Peyer's patch (tissue), 4 donors: Measurements from ENCODE around the gene PRR3.
A peak's percentile ranks its signal among the peaks of the same experiment; 100 is the strongest.

Experiments used
- POLR2A ChIP-seq, 2 donors: fragments of 450-650 bp; IDR thresholded peaks; one replicate each; pipeline ENCODE4 v1.5.1; 2017; ENCODE audit warnings: antibody characterized with exemption in 2 of 2, mild to moderate bottlenecking in 2 of 2, moderate library complexity in 2 of 2
- TF ChIP-seq, protein P1 (sequence below), 6 experiments: fragments of 450-650 bp in 4 of 6; fragments of 200-600 bp in 2 of 6; sonication (generic) in 1 of 6; IDR thresholded peaks; one replicate each; pipeline ENCODE4 v1.5.1; 2017 to 2019; ENCODE audit warnings: antibody characterized with exemption in 6 of 6, mild to moderate bottlenecking in 3 of 6, moderate library complexity in 1 of 6

DNA sequence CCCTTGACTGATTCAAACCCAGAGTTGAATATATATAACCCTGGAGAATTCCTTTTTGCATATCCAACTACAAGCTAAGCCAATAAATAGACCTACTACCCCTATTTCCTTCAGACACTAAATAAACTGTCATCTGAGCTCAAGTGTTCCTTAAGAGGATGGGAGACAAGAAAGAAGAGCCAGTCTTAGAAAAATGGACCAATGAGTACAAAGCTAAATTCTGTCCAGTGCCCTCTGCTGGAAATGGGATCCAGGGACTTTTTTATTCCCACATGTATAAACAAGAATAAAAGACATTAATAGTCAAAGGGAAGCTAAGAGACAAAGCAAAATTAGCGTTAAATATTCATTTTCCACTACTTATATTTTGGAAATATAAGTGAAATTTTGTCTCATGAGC, 55.1 kb downstream of the PRR3 start:
- TF ChIP-seq, protein P1, sequence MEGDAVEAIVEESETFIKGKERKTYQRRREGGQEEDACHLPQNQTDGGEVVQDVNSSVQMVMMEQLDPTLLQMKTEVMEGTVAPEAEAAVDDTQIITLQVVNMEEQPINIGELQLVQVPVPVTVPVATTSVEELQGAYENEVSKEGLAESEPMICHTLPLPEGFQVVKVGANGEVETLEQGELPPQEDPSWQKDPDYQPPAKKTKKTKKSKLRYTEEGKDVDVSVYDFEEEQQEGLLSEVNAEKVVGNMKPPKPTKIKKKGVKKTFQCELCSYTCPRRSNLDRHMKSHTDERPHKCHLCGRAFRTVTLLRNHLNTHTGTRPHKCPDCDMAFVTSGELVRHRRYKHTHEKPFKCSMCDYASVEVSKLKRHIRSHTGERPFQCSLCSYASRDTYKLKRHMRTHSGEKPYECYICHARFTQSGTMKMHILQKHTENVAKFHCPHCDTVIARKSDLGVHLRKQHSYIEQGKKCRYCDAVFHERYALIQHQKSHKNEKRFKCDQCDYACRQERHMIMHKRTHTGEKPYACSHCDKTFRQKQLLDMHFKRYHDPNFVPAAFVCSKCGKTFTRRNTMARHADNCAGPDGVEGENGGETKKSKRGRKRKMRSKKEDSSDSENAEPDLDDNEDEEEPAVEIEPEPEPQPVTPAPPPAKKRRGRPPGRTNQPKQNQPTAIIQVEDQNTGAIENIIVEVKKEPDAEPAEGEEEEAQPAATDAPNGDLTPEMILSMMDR (IDR thresholded peaks at IDR 0.05) = peak in 3 of 6 experiments; percentile 8 to 21 (median 20)
- TF ChIP-seq POLR2A (IDR thresholded peaks at IDR 0.05) = no peak
